ENCODE measurements around the gene AP3S2. TPM values are rescaled to one million over a fixed set of nuclear protein-coding genes. Genes with fewer than 3 reads are reported as not detected.

AP3S2 gene
- total RNA-seq, 1 experiment from 2014 or later: 35.7 TPM

DNA sequence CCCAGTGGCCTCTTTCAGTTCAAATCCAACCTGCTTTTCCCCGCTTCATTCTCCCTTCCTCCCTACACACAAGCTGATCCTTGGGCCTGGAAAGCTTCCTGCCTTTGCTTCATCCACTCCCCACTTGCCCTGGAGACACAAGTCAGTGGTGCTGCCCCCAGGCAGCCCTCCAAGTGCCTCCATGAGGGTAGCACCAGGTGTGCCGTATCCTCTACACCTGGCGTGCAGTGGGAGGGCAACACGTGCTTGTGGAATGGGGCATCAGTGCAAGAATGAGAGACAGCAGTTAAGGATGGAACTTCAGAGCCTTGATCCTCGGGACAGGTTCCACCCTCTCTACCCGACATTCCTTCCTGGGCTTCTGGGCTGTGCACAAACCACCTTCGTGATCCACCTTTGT, 83.0 kb downstream of the AP3S2 start:
- ATAC-seq: no peak
- no peak for DNase-seq (ENCODE audit: low spot score)
- Mint-ChIP-seq H3K27me3 (ENCODE audit: low read depth) (peaks cover 22% of the 10 kb centered on the region), H3K9me3 (peaks cover 3% of the 10 kb centered on the region), H3K36me3 (peaks cover 4% of the 10 kb centered on the region; the same call in 1 of the 2 replicates), H3K4me3 (no peak overlapping the region), H3K4me1 (peaks cover 20% of the 10 kb centered on the region), H3K27ac (no peak overlapping the region)
- CTCF ChIA-PET: no interaction called here
- POLR2A ChIA-PET: no interaction called here
- TF ChIP-seq SOX15 (CRISPR knock-in tag; IDR thresholded peaks at IDR 0.05) (no peak), ZNF138 (CRISPR knock-in tag; conservative IDR thresholded peaks at IDR 0.05) (no peak), ZNF416 (CRISPR knock-in tag; IDR thresholded peaks at IDR 0.05) (no peak), GRHL2 (CRISPR knock-in tag; IDR thresholded peaks at IDR 0.05; ENCODE audit: insufficient replicate concordance, severe bottlenecking) (no peak), NFYB (CRISPR knock-in tag; conservative IDR thresholded peaks at IDR 0.05; ENCODE audit: low read depth) (no peak), ZNF671 (CRISPR knock-in tag; IDR thresholded peaks at IDR 0.05) (no peak), AR (CRISPR knock-in tag; IDR thresholded peaks at IDR 0.05) (no peak), PREB (CRISPR knock-in tag; IDR thresholded peaks at IDR 0.05; ENCODE audit: borderline replicate concordance) (no peak), GTF2I (CRISPR knock-in tag; conservative IDR thresholded peaks at IDR 0.05) (no peak), ZNF317 (CRISPR knock-in tag; IDR thresholded peaks at IDR 0.05; ENCODE audit: borderline replicate concordance, low read depth) (no peak), RELA (CRISPR knock-in tag; IDR thresholded peaks at IDR 0.05; ENCODE audit: borderline replicate concordance) (no peak), ZNF425 (CRISPR knock-in tag; conservative IDR thresholded peaks at IDR 0.05) (no peak), ZNF263 (CRISPR knock-in tag; IDR thresholded peaks at IDR 0.05; ENCODE audit: low read depth) (no peak), MXD4 (CRISPR knock-in tag; IDR thresholded peaks at IDR 0.05; ENCODE audit: borderline replicate concordance) (no peak), ZNF121 (CRISPR knock-in tag; IDR thresholded peaks at IDR 0.05) (no peak), FOXJ3 (CRISPR knock-in tag; IDR thresholded peaks at IDR 0.05; ENCODE audit: borderline replicate concordance) (no peak), ATF1 (CRISPR knock-in tag; IDR thresholded peaks at IDR 0.05) (no peak), KAT7 (CRISPR knock-in tag; IDR thresholded peaks at IDR 0.05; ENCODE audit: borderline replicate concordance) (no peak)
- TF ChIP-seq, protein P1, sequence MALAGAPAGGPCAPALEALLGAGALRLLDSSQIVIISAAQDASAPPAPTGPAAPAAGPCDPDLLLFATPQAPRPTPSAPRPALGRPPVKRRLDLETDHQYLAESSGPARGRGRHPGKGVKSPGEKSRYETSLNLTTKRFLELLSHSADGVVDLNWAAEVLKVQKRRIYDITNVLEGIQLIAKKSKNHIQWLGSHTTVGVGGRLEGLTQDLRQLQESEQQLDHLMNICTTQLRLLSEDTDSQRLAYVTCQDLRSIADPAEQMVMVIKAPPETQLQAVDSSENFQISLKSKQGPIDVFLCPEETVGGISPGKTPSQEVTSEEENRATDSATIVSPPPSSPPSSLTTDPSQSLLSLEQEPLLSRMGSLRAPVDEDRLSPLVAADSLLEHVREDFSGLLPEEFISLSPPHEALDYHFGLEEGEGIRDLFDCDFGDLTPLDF (CRISPR knock-in tag; IDR thresholded peaks at IDR 0.05): no peak
- TF ChIP-seq, protein P2, sequence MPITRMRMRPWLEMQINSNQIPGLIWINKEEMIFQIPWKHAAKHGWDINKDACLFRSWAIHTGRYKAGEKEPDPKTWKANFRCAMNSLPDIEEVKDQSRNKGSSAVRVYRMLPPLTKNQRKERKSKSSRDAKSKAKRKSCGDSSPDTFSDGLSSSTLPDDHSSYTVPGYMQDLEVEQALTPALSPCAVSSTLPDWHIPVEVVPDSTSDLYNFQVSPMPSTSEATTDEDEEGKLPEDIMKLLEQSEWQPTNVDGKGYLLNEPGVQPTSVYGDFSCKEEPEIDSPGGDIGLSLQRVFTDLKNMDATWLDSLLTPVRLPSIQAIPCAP (CRISPR knock-in tag; IDR thresholded peaks at IDR 0.05): no peak
